Thyroid gland (tissue), 4 donors: ENCODE measurements around the gene SCEL. TPM values are rescaled to one million over a fixed set of nuclear protein-coding genes. Genes with fewer than 3 reads are reported as not detected.
A peak's percentile ranks its signal among the peaks of the same experiment; 100 is the strongest.

Source experiments
- DNase-seq, 2 donors: peaks; one replicate each; pipeline ENCODE4 v3.0.0-alpha.2; 2019
- H3K27ac ChIP-seq, 3 donors: fragments of 200-600 bp; sonication (generic); 1 replicate in 2 of 3; 2 replicates in 1 of 3; pipeline ENCODE4 v1.5.1; 2016 to 2019; ENCODE audit warnings: mild to moderate bottlenecking in 1 of 3, moderate library complexity in 1 of 3
- H3K27me3 ChIP-seq: fragments of 200-600 bp; sonication (generic); one replicate; pipeline ENCODE4 v1.5.1; 2019
- H3K36me3 ChIP-seq, 2 donors: fragments of 200-600 bp; sonication (generic); one replicate each; pipeline ENCODE4 v1.5.1; 2016 to 2019
- H3K4me1 ChIP-seq, 2 donors: fragments of 200-600 bp; sonication (generic); one replicate each; pipeline ENCODE4 v1.5.1; 2017 to 2019
- H3K4me3 ChIP-seq, 3 donors: fragments of 200-600 bp; sonication (generic); replicated peaks in 1 of 3; 1 replicate in 2 of 3; 2 replicates in 1 of 3; pipeline ENCODE4 v1.5.1; 2016; ENCODE audit warnings: mild to moderate bottlenecking in 1 of 3
- H3K9me3 ChIP-seq: fragments of 200-600 bp; sonication (generic); one replicate; pipeline ENCODE4 v1.5.1; 2017
- POLR2A ChIP-seq, 2 donors: fragments of 450-650 bp; IDR thresholded peaks; one replicate each; pipeline ENCODE4 v1.6.1; 2017; ENCODE audit warnings: antibody characterized with exemption in 2 of 2, mild to moderate bottlenecking in 2 of 2, moderate library complexity in 1 of 2
- WGBS, 2 donors: methylation state at CpG; one replicate each; pipeline ENCODE4 v1.1.5; 2017; 5-methylcytosine and 5-hydroxymethylcytosine counted together
- intact Hi-C: fragments of 100-400 bp; cut with DNase I; formaldehyde crosslinking; loops from one replicate; pipeline ENCODE4 v1.15.1; 2023
- total RNA-seq, 4 donors: library from RNA; depleted of rRNA; stranded (reverse); fragments of >200 nt; gene quantifications; one replicate each; pipeline ENCODE4 v1.2.3, GENCODE V29; 2016
- TF ChIP-seq, protein P1 (sequence below), 6 experiments: fragments of 200-600 bp in 3 of 6; fragments of 450-650 bp in 3 of 6; sonication (generic) in 3 of 6; IDR thresholded peaks; one replicate each; pipeline ENCODE4 v1.5.1; 2016 to 2019; ENCODE audit warnings: antibody characterized with exemption in 6 of 6, mild to moderate bottlenecking in 2 of 6, inconsistent platforms in 1 of 6, moderate library complexity in 1 of 6

The SCEL gene
- total RNA-seq, 4 donors from 2014 or later: 0.79 to 3.4 (median 2.0) TPM

DNA sequence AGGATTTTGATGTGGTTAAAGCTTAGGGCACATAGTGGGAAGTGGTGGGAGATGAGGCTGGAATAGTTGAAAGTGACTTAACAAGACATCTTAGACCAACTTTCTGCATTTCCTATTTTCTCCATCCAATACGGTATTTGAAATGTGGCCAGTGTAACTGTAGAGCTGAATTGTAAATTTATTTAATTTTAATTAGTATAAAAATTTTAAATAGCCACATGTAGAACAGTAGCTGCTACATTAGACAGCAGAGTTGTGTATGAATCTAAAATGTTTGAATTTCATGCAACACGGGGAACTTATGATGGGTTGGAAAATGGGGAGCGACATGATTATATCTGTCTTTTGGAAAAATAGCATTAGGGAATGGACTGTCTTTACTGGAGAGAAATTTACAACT, 7.1 kb upstream of the SCEL start:
- no peak for DNase-seq
- 88 to 96% methylated on average over 3 of the region's 3 CpGs for WGBS, 2 donors
- Histone ChIP-seq H3K27ac (no peak overlapping the region), H3K27me3 (no peaks in the 10 kb centered on the region), H3K4me3 (no peak overlapping the region), H3K4me1 (peaks cover 5 to 6% of the 10 kb centered on the region in 2 donors), H3K9me3 (no peaks in the 10 kb centered on the region), H3K36me3 (no peaks in the 10 kb centered on the region)
- intact Hi-C loops: no loop called here
- no peak for TF ChIP-seq POLR2A (IDR thresholded peaks at IDR 0.05)
- TF ChIP-seq, protein P1, sequence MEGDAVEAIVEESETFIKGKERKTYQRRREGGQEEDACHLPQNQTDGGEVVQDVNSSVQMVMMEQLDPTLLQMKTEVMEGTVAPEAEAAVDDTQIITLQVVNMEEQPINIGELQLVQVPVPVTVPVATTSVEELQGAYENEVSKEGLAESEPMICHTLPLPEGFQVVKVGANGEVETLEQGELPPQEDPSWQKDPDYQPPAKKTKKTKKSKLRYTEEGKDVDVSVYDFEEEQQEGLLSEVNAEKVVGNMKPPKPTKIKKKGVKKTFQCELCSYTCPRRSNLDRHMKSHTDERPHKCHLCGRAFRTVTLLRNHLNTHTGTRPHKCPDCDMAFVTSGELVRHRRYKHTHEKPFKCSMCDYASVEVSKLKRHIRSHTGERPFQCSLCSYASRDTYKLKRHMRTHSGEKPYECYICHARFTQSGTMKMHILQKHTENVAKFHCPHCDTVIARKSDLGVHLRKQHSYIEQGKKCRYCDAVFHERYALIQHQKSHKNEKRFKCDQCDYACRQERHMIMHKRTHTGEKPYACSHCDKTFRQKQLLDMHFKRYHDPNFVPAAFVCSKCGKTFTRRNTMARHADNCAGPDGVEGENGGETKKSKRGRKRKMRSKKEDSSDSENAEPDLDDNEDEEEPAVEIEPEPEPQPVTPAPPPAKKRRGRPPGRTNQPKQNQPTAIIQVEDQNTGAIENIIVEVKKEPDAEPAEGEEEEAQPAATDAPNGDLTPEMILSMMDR (IDR thresholded peaks at IDR 0.05): no peak

- no peaks in the 10 kb centered on the region for H3K27me3 ChIP-seq
- intact Hi-C loops: no loop called here
- WGBS, 2 donors: 58 to 74% methylated on average over 4 of the region's 4 CpGs
- TF ChIP-seq, protein P1 (IDR thresholded peaks at IDR 0.05): no peak
- TF ChIP-seq POLR2A (IDR thresholded peaks at IDR 0.05): no peak
- H3K4me1 ChIP-seq: peaks cover 5 to 6% of the 10 kb centered on the region in 2 donors
- no peaks in the 10 kb centered on the region for H3K36me3 ChIP-seq
- DNase-seq: peak; percentile 15 to 31
- H3K4me3 ChIP-seq: no peak overlapping the region
- H3K9me3 ChIP-seq: no peaks in the 10 kb centered on the region
- H3K27ac ChIP-seq: no peak overlapping the region
Measured at GRCh38 chr13:77528834-77529500, 6.5 kb upstream of the SCEL start.

- H3K27me3 ChIP-seq: no peaks in the 10 kb centered on the region
- no peak overlapping the region for H3K4me3 ChIP-seq
- WGBS, 2 donors: 71 to 94% methylated on average over 4 of the region's 4 CpGs
- TF ChIP-seq POLR2A (IDR thresholded peaks at IDR 0.05): no peak
- TF ChIP-seq, protein P1 (IDR thresholded peaks at IDR 0.05): no peak
- no peaks in the 10 kb centered on the region for H3K9me3 ChIP-seq
- H3K4me1 ChIP-seq: peaks cover 5 to 6% of the 10 kb centered on the region in 2 donors
- intact Hi-C loops: no loop called here
- no peak overlapping the region for H3K27ac ChIP-seq
- H3K36me3 ChIP-seq: no peaks in the 10 kb centered on the region
- no peak for DNase-seq
Measured at GRCh38 chr13:77529501-77529840, 6.0 kb upstream of the SCEL start.

- no peaks in the 10 kb centered on the region for H3K36me3 ChIP-seq
- no peak for DNase-seq
- intact Hi-C loops: no loop called here
- no peak overlapping the region for H3K4me3 ChIP-seq
- TF ChIP-seq, protein P1 (IDR thresholded peaks at IDR 0.05): no peak
- no peak for TF ChIP-seq POLR2A (IDR thresholded peaks at IDR 0.05)
- no peaks in the 10 kb centered on the region for H3K27me3 ChIP-seq
- no peak overlapping the region for H3K27ac ChIP-seq
- peaks cover 5 to 16% of the 10 kb centered on the region in 2 donors for H3K4me1 ChIP-seq
- H3K9me3 ChIP-seq: no peaks in the 10 kb centered on the region
Measured at GRCh38 chr13:77530875-77531274, 4.6 kb upstream of the SCEL start.

DNA sequence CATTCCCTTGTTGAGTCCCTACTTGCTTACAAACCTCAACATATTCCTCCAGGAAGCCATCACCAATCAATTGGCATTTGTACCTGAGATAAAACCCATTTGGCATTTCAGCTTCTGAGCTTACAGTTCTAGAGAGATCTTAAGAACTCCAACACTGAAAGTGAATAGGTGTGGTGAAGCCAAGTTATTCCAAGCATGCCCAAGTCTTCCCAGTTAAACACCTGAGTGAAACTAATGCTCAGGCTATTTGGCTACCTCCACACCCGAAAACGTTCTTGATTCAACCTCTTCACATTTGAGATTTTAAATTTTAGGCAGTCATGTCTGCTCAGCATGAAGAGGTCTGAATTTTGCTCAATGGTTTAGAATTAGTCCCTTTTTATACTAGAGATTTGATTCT, 2.5 kb upstream of the SCEL start:
- WGBS, 2 donors: 21 to 43% methylated on average over 2 of the region's 2 CpGs
- intact Hi-C loops: no loop called here

More for the DNA sequence above, 2.5 kb upstream of the SCEL start:
- TF ChIP-seq, protein P1 (IDR thresholded peaks at IDR 0.05): no peak
- no peak for TF ChIP-seq POLR2A (IDR thresholded peaks at IDR 0.05)
- Histone ChIP-seq H3K9me3 (no peaks in the 10 kb centered on the region), H3K36me3 (no peaks in the 10 kb centered on the region), H3K4me3 (no peak overlapping the region), H3K4me1 (peaks cover 5 to 16% of the 10 kb centered on the region in 2 donors), H3K27me3 (no peaks in the 10 kb centered on the region), H3K27ac (peak overlapping the region; percentile 26 to 68 (median 62))
- peak; percentile 20 to 32 for DNase-seq
